GM18907 (cell line): ENCODE data around the gene DBN1.

Source experiments
- ATAC-seq: cut with Tn5 transposase; IDR thresholded peaks from one replicate; pipeline ENCODE4 v1.9.1; 2021; ENCODE audit warnings: mild to moderate bottlenecking, moderate library complexity; ENCODE audit not compliant: unreplicated experiment

The DBN1 gene

GRCh38 chr5:177445917-177446199, 27.6 kb downstream of the DBN1 start:
- no peak for ATAC-seq

- no peak for ATAC-seq
Measured at GRCh38 chr5:177445052-177445916, 28.1 kb downstream of the DBN1 start.

DNA sequence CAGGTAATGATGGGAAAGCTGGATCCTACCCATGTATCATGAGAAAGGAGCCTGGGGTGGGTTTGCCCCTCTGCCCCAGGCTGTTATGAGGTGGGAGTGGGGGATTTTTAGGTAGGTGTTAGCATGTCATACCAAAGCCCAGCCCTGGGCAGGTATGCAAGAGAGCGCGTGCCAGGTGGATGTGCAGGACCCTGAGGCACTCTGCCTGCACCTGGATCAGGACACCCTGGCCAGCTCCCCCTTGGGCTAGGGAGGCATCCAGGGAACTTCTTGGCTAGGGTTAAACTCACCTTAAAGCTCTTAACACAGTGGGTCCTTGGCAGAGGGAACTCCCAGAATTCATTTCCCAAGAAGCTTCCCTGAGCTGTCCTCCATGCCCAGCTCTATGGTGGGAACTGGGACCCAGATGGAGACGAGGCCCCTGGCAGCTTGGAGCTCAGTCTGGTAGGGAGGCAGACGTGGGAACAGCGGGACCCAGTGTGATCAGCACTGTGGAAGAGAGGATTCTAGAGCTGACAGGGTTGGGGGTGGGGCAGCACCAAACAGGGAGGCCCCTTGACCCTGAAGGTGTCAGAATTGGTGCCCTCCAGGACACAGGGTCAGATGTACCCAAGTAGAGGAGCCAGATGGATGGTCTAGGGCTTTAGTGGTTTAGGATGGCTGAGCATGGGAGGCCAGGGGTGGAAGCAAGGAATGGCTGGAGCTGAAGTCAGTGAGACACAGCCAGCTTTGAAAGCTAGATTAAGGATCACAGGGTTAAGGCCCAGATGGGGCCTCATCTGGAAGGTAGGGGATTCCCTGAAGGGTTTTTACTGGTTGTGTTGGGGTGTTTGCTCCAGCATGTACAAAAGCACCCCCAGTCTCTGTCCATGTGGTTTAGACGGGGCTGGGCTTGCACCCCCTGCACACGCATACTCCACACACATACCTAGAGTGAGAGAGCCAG, 29.1 kb downstream of the DBN1 start:
- ATAC-seq = no peak

GRCh38 chr5:177443144-177443983, 30.1 kb downstream of the DBN1 start:
- ATAC-seq = no peak

- ATAC-seq = no peak
Measured at GRCh38 chr5:177442066-177442826, 31.2 kb downstream of the DBN1 start.

- ATAC-seq = no peak
Measured at GRCh38 chr5:177440990-177441780, 32.2 kb downstream of the DBN1 start.

DNA sequence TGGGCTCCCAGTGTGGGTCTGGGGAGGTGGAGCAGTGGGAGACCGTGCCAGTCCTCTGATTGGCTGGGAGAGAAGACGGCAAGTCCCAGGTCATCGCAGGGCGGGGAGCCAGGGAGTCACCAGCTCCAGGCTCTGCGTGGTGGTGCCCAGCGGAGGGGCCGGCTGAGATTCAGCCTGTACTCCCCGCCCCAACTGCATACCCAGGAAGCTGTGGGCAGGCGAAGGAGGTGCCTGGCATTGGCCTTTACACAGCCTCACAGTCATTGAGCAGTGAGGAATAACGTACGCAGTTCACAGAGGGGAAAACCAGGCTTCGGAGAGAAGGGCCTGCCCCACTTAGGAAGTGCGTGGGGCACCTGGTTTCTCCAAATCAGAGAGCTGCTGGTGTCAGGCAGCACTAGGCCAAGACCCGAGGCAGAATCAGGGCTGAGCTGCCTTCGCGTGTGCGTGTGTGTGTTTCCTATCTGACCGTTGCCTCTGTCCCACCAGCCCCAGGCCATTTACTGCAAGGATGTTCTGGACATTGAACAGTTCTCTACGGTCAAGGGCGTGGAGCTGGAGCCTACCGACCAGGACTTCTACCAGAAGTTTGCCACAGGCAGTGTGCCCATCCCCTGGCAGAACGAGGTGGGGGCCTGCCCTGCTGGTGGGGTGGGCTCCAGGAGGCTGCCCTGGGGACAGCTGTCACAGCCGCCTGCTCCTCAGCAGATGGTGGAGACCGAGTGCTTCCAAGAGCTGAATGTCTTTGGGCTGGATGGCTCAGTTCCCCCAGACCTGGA, 33.0 kb downstream of the DBN1 start:
- no peak for ATAC-seq

DNA sequence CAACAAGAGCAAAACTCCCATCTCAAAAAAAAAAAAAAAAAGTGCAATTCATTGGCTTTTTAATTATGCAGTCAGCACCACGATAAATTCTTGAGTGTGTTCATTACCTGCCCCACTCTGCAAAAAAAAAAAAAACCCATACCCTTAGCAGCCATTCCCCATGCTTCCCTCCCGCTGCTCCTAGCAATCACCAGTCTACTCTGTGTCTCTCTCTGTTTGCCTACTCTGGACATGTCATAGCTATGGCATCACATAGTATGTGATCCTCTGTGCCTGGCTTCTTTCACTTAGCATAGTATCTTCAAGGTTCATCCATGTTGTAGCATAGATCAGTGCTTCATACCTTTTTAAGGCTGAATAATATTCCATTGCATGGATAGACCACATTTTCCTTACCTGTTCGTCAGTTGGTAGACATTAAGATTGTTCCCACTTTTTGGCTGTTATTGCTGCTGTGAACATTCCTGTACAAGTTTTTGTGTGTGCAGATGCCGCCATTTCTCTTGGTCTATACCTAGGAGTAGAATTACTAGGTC, 33.8 kb downstream of the DBN1 start:
- ATAC-seq = no peak

DNA sequence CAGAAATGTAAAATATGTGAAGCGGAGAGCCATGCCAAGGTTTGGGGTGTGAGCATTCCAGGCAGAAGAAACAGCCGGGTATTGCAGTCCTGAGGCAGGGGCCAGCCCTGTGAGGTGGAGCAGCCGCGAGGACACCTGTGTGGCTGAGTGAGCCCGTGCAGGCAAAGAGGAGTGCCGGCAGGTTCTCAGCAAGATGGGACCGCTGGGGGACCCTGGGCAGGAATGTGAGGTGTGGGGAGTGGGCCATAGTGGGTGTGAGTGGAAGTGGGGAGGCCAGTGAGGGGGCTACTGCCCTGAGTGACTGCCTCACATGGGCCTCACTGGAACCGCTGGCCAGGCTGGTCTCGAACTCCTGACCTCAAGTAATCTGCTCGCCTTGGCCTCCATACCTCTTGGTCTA, 35.0 kb downstream of the DBN1 start:
- no peak for ATAC-seq

DNA sequence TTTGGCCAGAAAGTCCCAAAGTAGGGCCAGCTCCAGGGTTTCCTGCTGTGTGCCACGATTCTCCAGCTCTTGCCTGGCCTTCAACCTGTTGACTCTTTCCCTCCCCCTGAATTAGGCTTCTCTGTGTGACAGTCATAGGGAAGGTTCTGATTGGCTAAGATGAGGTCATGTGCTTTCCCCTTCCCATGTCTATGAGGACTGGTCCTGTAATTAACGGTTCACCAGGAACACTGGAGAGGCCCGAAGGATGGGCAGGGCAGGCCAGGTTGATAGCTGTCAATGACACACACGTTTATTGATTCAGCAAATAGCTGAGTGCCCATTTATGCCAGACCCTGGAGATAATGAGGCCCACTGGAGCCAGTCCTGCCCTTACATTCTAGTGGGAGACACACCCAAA, 35.8 kb downstream of the DBN1 start:
- ATAC-seq = no peak

- no peak for ATAC-seq
Measured at GRCh38 chr5:177435847-177436536, 37.4 kb downstream of the DBN1 start.

- no peak for ATAC-seq
Measured at GRCh38 chr5:177434942-177435738, 38.3 kb downstream of the DBN1 start.

DNA sequence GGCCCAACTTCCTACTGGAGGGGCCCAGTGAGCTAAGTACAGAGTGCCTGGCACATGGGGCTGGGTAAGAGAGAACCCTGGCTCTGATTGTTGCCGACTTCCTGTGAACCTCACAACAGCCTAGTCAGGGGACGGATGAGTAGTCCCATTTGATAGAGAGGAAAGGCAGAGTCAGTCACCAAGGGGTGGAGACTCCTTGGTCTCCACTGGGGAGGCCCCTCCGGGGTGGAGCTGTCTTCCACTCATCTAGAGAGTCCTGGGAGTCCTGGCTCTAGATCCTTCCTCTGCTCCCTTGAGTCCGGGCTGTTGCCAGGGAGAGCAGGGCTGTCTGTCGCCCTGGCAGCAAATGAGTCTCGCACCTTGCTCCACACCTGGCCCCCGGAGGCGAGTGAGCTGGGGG, 39.0 kb downstream of the DBN1 start:
- ATAC-seq = no peak

GRCh38 chr5:177433658-177434217, 39.7 kb downstream of the DBN1 start:
- ATAC-seq = no peak

DNA sequence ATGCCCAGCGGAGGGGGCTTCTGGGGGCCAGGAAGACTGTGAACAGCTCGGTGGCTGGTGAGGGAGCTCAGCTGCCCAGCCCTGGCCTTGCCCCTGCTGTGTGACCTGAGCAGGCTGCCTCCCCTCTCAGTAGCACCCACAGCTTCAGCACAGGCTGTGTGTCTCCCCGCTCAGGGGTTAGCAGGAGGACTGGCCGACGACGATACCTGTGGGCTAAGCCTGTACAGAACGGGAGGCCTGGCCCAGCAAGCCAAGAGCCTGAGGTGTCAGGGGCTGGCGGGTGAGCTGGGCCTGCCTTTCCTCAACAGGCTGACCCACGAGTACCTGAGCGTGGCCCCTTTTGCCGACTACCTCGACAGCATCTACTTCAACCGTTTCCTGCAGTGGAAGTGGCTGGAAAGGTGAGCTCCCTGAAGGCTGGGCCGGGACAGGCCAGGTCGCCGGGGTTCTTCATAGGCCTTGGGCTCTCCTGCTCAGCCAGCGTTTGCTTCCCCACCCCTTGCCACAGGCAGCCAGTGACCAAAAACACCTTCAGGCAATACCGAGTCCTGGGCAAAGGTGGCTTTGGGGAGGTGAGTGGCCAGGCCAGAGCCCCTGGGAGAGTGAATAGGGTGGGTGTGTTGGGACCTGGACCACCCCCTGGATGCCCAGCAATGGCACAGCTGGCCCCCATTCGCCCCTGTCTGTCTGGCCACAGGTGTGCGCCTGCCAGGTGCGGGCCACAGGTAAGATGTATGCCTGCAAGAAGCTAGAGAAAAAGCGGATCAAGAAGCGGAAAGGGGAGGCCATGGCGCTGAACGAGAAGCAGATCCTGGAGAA, 40.4 kb downstream of the DBN1 start:
- no peak for ATAC-seq
